ENCODE data around the gene KCNAB2.
A peak's percentile ranks its signal among the peaks of the same experiment; 100 is the strongest.
"Not testable (repeated sequence)": the region's sequence is repeated elsewhere in the genome, so short reads cannot be mapped to it uniquely, and the experiment has no call there.

The KCNAB2 gene

DNA sequence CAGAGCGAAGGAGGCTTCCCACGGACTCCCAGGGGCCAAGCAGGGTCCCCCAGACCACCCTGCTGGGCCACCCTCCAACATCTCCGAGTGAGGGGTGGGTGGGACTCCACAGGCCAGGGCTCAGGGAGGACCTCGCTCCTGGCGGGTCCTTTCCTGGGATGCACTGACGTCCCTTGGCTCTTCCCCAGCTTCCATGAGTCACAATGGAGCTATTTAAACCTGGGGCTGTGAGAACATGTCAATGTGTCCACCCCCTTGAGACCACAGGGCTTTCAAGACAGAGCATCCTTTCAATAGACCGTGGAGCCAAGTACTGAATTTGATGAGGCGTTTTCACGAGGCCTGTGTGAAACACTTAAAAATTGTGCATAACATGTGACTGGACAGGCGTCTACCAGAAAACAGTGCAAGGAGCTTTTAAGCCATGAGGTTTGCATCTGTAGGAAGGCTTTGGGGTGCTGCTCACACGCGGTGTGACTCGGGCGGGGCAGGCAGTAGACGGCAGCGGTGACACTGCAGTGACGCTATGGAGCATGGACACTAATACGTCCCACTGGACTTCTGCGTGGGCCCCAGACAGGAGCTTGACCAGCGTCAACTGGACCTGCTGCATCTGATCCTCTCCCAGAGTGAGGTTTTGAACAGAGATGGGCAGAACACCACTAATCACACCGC is 29.4 kb upstream of the KCNAB2 start:
- Histone ChIP-seq H3K4me3 (ENCODE audit: control insufficient read depth in 1 of 7, extremely low read depth in 1 of 7, insufficient read depth in 4 of 7, low read depth in 2 of 7, low read length in 6 of 7) (no peak overlapping the region), H3K27ac (ENCODE audit: insufficient read depth in 1 of 2, low read depth in 1 of 2, low read length in 2 of 2, poor library complexity in 1 of 2, severe bottlenecking in 2 of 2) (no peak overlapping the region), H3K27me3 (replicated peaks in 2 of 5; ENCODE audit: control insufficient read depth in 4 of 5, insufficient read depth in 5 of 5, low read length in 4 of 5) (no peaks in the 10 kb centered on the region), H3K4me1 (ENCODE audit: control extremely low read depth in 1 of 4, control insufficient read depth in 4 of 4, insufficient read depth in 4 of 4, low read length in 3 of 4) (peaks cover 0 to 5% (median 0%) of the 10 kb centered on the region in 4 experiments), H3K9me3 (ENCODE audit: control extremely low read depth in 1 of 5, control insufficient read depth in 4 of 5, insufficient read depth in 2 of 5, low read depth in 1 of 5, low read length in 4 of 5) (no peaks in the 10 kb centered on the region), H3K36me3 (ENCODE audit: control insufficient read depth in 4 of 4, insufficient read depth in 4 of 4, low read length in 3 of 4) (peaks cover 0 to 3% (median 1%) of the 10 kb centered on the region in 4 experiments)
- ChIA-PET POLR2A (no interaction called here), CTCF (no interaction called here)
- 97% methylated on average over 18 of the region's 21 CpGs for WGBS (ENCODE audit: insufficient coverage)
- no peak for DNase-seq

DNA sequence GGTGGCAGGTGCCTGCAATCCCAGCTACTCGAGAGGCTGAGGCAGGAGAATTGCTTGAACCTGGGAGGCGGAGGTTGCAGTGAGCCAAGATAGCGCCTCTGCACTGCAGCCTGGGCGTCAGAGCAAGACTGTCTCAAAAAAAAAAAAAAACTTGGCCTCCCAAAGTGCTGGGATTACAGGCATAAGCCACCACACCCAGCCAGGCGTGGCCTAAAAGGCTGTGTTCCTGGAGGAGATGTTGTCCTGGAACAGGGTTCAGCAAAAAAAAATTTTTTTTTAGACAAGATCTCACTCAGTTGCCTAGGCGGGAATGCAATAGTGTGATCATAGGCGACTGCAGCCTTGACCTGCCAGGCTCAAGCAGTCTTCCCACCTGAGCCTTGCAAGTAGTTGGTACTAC is 28.0 kb upstream of the KCNAB2 start:
- H3K4me3 ChIP-seq (ENCODE audit: control insufficient read depth in 1 of 7, extremely low read depth in 1 of 7, insufficient read depth in 4 of 7, low read depth in 2 of 7, low read length in 6 of 7); H3K27me3 ChIP-seq (replicated peaks in 2 of 5; ENCODE audit: control insufficient read depth in 4 of 5, insufficient read depth in 5 of 5, low read length in 4 of 5); H3K27ac ChIP-seq (ENCODE audit: insufficient read depth in 1 of 2, low read depth in 1 of 2, low read length in 2 of 2, poor library complexity in 1 of 2, severe bottlenecking in 2 of 2); H3K9me3 ChIP-seq (ENCODE audit: control extremely low read depth in 1 of 5, control insufficient read depth in 4 of 5, insufficient read depth in 2 of 5, low read depth in 1 of 5, low read length in 4 of 5); H3K36me3 ChIP-seq (ENCODE audit: control insufficient read depth in 4 of 4, insufficient read depth in 4 of 4, low read length in 3 of 4); H3K4me1 ChIP-seq (ENCODE audit: control extremely low read depth in 1 of 4, control insufficient read depth in 4 of 4, insufficient read depth in 4 of 4, low read length in 3 of 4); DNase-seq: not testable (repeated sequence)
- POLR2A ChIA-PET = interaction anchor here (1.2 kb wide), 1 partner anchor 16 kb away, joined by 3 read pairs; no protein-coding TSS in a partner anchor
- CTCF ChIA-PET = interaction anchor here (1.1 kb wide), 1 partner anchor 23 kb away, joined by 3 read pairs; no protein-coding TSS in a partner anchor
- WGBS (ENCODE audit: insufficient coverage) = 98% methylated on average over 6 of the region's 7 CpGs

DNA sequence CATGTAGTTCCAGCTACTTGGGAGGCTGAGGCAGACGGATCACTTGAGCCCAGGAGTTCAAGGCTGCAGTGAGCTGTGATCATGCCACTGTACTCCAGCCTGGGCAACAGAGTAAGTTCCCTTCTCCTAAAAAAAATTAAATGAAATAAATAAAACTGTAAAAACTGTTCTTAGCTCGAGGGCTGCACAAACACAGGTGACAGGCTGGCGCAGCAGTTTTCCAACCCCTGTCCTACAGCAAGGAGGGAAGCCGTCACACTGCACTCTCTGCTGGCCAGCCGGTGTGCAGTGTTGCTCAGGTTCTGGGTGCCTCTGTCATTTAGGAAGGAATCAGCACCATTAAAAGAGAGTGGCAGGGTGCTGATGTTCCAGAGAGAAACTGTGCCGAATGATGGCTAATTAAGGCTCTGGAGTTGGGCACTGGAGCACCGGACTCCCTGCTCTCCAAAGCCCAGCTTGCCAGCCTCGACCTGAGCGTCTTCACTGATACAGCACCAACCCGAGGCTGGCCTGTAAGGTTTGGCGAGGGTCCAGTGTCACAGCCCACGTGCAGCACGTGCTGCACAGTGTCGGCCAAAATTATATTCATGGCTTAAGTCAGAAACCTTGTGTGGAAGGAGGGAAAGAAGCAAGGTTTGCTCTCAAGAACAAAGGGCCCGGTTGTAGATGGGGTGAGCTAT is 26.4 kb upstream of the KCNAB2 start:
- no peak for DNase-seq
- no peaks in the 10 kb centered on the region for H3K9me3 ChIP-seq (ENCODE audit: control extremely low read depth in 1 of 5, control insufficient read depth in 4 of 5, insufficient read depth in 2 of 5, low read depth in 1 of 5, low read length in 4 of 5)
- H3K4me1 ChIP-seq (ENCODE audit: control extremely low read depth in 1 of 4, control insufficient read depth in 4 of 4, insufficient read depth in 4 of 4, low read length in 3 of 4) = peaks cover 0 to 5% (median 0%) of the 10 kb centered on the region in 4 experiments
- ChIA-PET POLR2A (interaction anchor here (0.6 to 1.2 kb wide), 2 partner anchors 8 to 18 kb away, joined by 3 to 4 read pairs; no protein-coding TSS in a partner anchor), CTCF (no interaction called here)
- H3K27ac ChIP-seq (ENCODE audit: insufficient read depth in 1 of 2, low read depth in 1 of 2, low read length in 2 of 2, poor library complexity in 1 of 2, severe bottlenecking in 2 of 2) = no peak overlapping the region
- 94% methylated on average over 15 of the region's 15 CpGs for WGBS (ENCODE audit: insufficient coverage)
- peaks cover 0 to 3% (median 0%) of the 10 kb centered on the region in 4 experiments for H3K36me3 ChIP-seq (ENCODE audit: control insufficient read depth in 4 of 4, insufficient read depth in 4 of 4, low read length in 3 of 4)
- H3K4me3 ChIP-seq (ENCODE audit: control insufficient read depth in 1 of 7, extremely low read depth in 1 of 7, insufficient read depth in 4 of 7, low read depth in 2 of 7, low read length in 6 of 7) = no peak overlapping the region
- H3K27me3 ChIP-seq (replicated peaks in 2 of 5; ENCODE audit: control insufficient read depth in 4 of 5, insufficient read depth in 5 of 5, low read length in 4 of 5) = no peaks in the 10 kb centered on the region

- Histone ChIP-seq H3K36me3 (ENCODE audit: control insufficient read depth in 4 of 4, insufficient read depth in 4 of 4, low read length in 3 of 4) (no peaks in the 10 kb centered on the region), H3K4me1 (ENCODE audit: control extremely low read depth in 1 of 4, control insufficient read depth in 4 of 4, insufficient read depth in 4 of 4, low read length in 3 of 4) (peaks cover 0 to 23% (median 22%) of the 10 kb centered on the region in 4 experiments), H3K4me3 (ENCODE audit: control insufficient read depth in 1 of 7, extremely low read depth in 1 of 7, insufficient read depth in 4 of 7, low read depth in 2 of 7, low read length in 6 of 7) (no peak overlapping the region), H3K27ac (ENCODE audit: insufficient read depth in 1 of 2, low read depth in 1 of 2, low read length in 2 of 2, poor library complexity in 1 of 2, severe bottlenecking in 2 of 2) (no peak overlapping the region), H3K9me3 (ENCODE audit: control extremely low read depth in 1 of 5, control insufficient read depth in 4 of 5, insufficient read depth in 2 of 5, low read depth in 1 of 5, low read length in 4 of 5) (no peaks in the 10 kb centered on the region), H3K27me3 (replicated peaks in 2 of 5; ENCODE audit: control insufficient read depth in 4 of 5, insufficient read depth in 5 of 5, low read length in 4 of 5) (no peaks in the 10 kb centered on the region)
- ChIA-PET CTCF (interaction anchor here (0.7 kb wide), 1 partner anchor 12 kb away, joined by 4 read pairs; no protein-coding TSS in a partner anchor), POLR2A (no interaction called here)
- DNase-seq = no peak
- WGBS (ENCODE audit: insufficient coverage) = 69% methylated on average over 2 of the region's 4 CpGs
These were observed 23.5 kb upstream of the KCNAB2 start for GRCh38 chr1:6022193-6022592.

DNA sequence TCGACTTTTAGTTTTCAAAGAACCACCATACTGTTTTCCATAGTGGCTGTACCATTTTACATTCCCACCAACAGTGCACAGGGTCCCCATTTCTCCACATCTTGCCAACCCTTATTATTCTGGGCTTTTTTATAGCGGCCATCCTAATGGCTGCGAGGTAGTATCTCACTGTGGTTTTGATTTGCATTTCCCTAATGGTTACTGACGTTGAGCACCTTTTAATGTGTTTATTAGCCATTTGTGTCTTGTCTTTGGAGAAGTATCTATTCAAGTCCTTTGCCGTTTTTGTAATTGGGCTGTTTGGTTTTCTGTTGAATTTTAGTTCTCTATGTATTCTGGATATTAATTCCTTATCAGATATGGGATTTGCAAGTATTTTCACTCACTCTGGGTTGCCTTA is 22.3 kb upstream of the KCNAB2 start:
- Histone ChIP-seq H3K27me3 (replicated peaks in 2 of 5; ENCODE audit: control insufficient read depth in 4 of 5, insufficient read depth in 5 of 5, low read length in 4 of 5) (no peaks in the 10 kb centered on the region), H3K4me1 (ENCODE audit: control extremely low read depth in 1 of 4, control insufficient read depth in 4 of 4, insufficient read depth in 4 of 4, low read length in 3 of 4) (peaks cover 4 to 35% (median 34%) of the 10 kb centered on the region in 4 experiments), H3K4me3 (ENCODE audit: control insufficient read depth in 1 of 7, extremely low read depth in 1 of 7, insufficient read depth in 4 of 7, low read depth in 2 of 7, low read length in 6 of 7) (no peak overlapping the region), H3K36me3 (ENCODE audit: control insufficient read depth in 4 of 4, insufficient read depth in 4 of 4, low read length in 3 of 4) (no peaks in the 10 kb centered on the region), H3K27ac (ENCODE audit: insufficient read depth in 1 of 2, low read depth in 1 of 2, low read length in 2 of 2, poor library complexity in 1 of 2, severe bottlenecking in 2 of 2) (no peak overlapping the region), H3K9me3 (ENCODE audit: control extremely low read depth in 1 of 5, control insufficient read depth in 4 of 5, insufficient read depth in 2 of 5, low read depth in 1 of 5, low read length in 4 of 5) (no peaks in the 10 kb centered on the region)
- DNase-seq = no peak
- 90% methylated on average over 2 of the region's 5 CpGs for WGBS (ENCODE audit: insufficient coverage)
- ChIA-PET POLR2A (no interaction called here), CTCF (interaction anchor here (3.3 kb wide), 1 partner anchor 12 kb away, joined by 10 read pairs; no protein-coding TSS in a partner anchor)

GRCh38 chr1:6024376-6024775 is 21.3 kb upstream of the KCNAB2 start:
- peaks cover 4 to 45% (median 44%) of the 10 kb centered on the region in 4 experiments for H3K4me1 ChIP-seq (ENCODE audit: control extremely low read depth in 1 of 4, control insufficient read depth in 4 of 4, insufficient read depth in 4 of 4, low read length in 3 of 4)
- no peaks in the 10 kb centered on the region for H3K27me3 ChIP-seq (replicated peaks in 2 of 5; ENCODE audit: control insufficient read depth in 4 of 5, insufficient read depth in 5 of 5, low read length in 4 of 5)
- H3K36me3 ChIP-seq (ENCODE audit: control insufficient read depth in 4 of 4, insufficient read depth in 4 of 4, low read length in 3 of 4) = peaks cover 0 to 3% (median under 1%) of the 10 kb centered on the region in 4 experiments
- CTCF ChIA-PET = interaction anchor here (0.7 to 3.3 kb wide), 5 partner anchors 11 to 121 kb away, joined by 3 to 20 read pairs (median 6); partner anchors contain the start of gene NPHP4
- DNase-seq = peak in 1 of 3 donors; percentile 15
- WGBS (ENCODE audit: insufficient coverage) = 94% methylated on average over 6 of the region's 6 CpGs
- H3K4me3 ChIP-seq (ENCODE audit: control insufficient read depth in 1 of 7, extremely low read depth in 1 of 7, insufficient read depth in 4 of 7, low read depth in 2 of 7, low read length in 6 of 7) = no peak overlapping the region
- H3K9me3 ChIP-seq (ENCODE audit: control extremely low read depth in 1 of 5, control insufficient read depth in 4 of 5, insufficient read depth in 2 of 5, low read depth in 1 of 5, low read length in 4 of 5) = no peaks in the 10 kb centered on the region
- POLR2A ChIA-PET = no interaction called here
- H3K27ac ChIP-seq (ENCODE audit: insufficient read depth in 1 of 2, low read depth in 1 of 2, low read length in 2 of 2, poor library complexity in 1 of 2, severe bottlenecking in 2 of 2) = no peak overlapping the region

All from common myeloid progenitor, CD34-positive (primary cell).